ENCODE measurements around the gene SERPINB6.

Gene SERPINB6

GRCh38 chr6:2988094-2988425 is 16.7 kb upstream of the SERPINB6 start:
- H3K4me3 ChIP-seq (replicated peaks; ENCODE audit: insufficient read depth, low read length) = peak overlapping the region; percentile 94
- no peak for TF ChIP-seq SPI1 (IDR thresholded peaks at IDR 0.05; ENCODE audit: borderline replicate concordance, low read depth)
- TF ChIP-seq GABPA (IDR thresholded peaks at IDR 0.05; ENCODE audit: low read depth) = no peak
- TF ChIP-seq POLR2AphosphoS5 (IDR thresholded peaks at IDR 0.05; ENCODE audit: low read depth) = no peak
- TF ChIP-seq, protein P1, sequence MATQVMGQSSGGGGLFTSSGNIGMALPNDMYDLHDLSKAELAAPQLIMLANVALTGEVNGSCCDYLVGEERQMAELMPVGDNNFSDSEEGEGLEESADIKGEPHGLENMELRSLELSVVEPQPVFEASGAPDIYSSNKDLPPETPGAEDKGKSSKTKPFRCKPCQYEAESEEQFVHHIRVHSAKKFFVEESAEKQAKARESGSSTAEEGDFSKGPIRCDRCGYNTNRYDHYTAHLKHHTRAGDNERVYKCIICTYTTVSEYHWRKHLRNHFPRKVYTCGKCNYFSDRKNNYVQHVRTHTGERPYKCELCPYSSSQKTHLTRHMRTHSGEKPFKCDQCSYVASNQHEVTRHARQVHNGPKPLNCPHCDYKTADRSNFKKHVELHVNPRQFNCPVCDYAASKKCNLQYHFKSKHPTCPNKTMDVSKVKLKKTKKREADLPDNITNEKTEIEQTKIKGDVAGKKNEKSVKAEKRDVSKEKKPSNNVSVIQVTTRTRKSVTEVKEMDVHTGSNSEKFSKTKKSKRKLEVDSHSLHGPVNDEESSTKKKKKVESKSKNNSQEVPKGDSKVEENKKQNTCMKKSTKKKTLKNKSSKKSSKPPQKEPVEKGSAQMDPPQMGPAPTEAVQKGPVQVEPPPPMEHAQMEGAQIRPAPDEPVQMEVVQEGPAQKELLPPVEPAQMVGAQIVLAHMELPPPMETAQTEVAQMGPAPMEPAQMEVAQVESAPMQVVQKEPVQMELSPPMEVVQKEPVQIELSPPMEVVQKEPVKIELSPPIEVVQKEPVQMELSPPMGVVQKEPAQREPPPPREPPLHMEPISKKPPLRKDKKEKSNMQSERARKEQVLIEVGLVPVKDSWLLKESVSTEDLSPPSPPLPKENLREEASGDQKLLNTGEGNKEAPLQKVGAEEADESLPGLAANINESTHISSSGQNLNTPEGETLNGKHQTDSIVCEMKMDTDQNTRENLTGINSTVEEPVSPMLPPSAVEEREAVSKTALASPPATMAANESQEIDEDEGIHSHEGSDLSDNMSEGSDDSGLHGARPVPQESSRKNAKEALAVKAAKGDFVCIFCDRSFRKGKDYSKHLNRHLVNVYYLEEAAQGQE (IDR thresholded peaks at IDR 0.05; ENCODE audit: insufficient replicate concordance, low read depth) = no peak
- TF ChIP-seq, protein P2, sequence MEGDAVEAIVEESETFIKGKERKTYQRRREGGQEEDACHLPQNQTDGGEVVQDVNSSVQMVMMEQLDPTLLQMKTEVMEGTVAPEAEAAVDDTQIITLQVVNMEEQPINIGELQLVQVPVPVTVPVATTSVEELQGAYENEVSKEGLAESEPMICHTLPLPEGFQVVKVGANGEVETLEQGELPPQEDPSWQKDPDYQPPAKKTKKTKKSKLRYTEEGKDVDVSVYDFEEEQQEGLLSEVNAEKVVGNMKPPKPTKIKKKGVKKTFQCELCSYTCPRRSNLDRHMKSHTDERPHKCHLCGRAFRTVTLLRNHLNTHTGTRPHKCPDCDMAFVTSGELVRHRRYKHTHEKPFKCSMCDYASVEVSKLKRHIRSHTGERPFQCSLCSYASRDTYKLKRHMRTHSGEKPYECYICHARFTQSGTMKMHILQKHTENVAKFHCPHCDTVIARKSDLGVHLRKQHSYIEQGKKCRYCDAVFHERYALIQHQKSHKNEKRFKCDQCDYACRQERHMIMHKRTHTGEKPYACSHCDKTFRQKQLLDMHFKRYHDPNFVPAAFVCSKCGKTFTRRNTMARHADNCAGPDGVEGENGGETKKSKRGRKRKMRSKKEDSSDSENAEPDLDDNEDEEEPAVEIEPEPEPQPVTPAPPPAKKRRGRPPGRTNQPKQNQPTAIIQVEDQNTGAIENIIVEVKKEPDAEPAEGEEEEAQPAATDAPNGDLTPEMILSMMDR (IDR thresholded peaks at IDR 0.05; ENCODE audit: insufficient read depth, low read length) = no peak
- no peak for DNase-seq (ENCODE audit: low read depth in 1 of 2, low spot score in 1 of 2)

GRCh38 chr6:2986722-2987221 is 15.4 kb upstream of the SERPINB6 start:
- TF ChIP-seq POLR2AphosphoS5 (IDR thresholded peaks at IDR 0.05; ENCODE audit: low read depth) = no peak
- no peak for TF ChIP-seq GABPA (IDR thresholded peaks at IDR 0.05; ENCODE audit: low read depth)
- TF ChIP-seq, protein P2 (IDR thresholded peaks at IDR 0.05; ENCODE audit: insufficient read depth, low read length) = no peak
- TF ChIP-seq SPI1 (IDR thresholded peaks at IDR 0.05; ENCODE audit: borderline replicate concordance, low read depth) = no peak
- TF ChIP-seq, protein P1 (IDR thresholded peaks at IDR 0.05; ENCODE audit: insufficient replicate concordance, low read depth) = no peak
- H3K27me3 ChIP-seq (ENCODE audit: insufficient read depth, poor library complexity, severe bottlenecking) = no peaks in the 10 kb centered on the region
- no peak for DNase-seq (ENCODE audit: low read depth in 1 of 2, low spot score in 1 of 2)
- H3K4me3 ChIP-seq (replicated peaks; ENCODE audit: insufficient read depth, low read length) = no peak overlapping the region
- no peak overlapping the region for H3K27ac ChIP-seq (replicated peaks)

More at GRCh38 chr6:2988094-2988425, 16.7 kb upstream of the SERPINB6 start:
- Histone ChIP-seq H3K27ac (replicated peaks) (peak overlapping the region; percentile 95), H3K27me3 (ENCODE audit: insufficient read depth, poor library complexity, severe bottlenecking) (no peaks in the 10 kb centered on the region)

GRCh38 chr6:2984738-2985406 is 13.5 kb upstream of the SERPINB6 start:
- TF ChIP-seq, protein P2 (IDR thresholded peaks at IDR 0.05; ENCODE audit: insufficient read depth, low read length) = no peak
- no peak for TF ChIP-seq POLR2AphosphoS5 (IDR thresholded peaks at IDR 0.05; ENCODE audit: low read depth)
- TF ChIP-seq GABPA (IDR thresholded peaks at IDR 0.05; ENCODE audit: low read depth) = no peak
- no peak for TF ChIP-seq SPI1 (IDR thresholded peaks at IDR 0.05; ENCODE audit: borderline replicate concordance, low read depth)
- TF ChIP-seq, protein P1 (IDR thresholded peaks at IDR 0.05; ENCODE audit: insufficient replicate concordance, low read depth) = no peak
- no peak overlapping the region for H3K4me3 ChIP-seq (replicated peaks; ENCODE audit: insufficient read depth, low read length)
- no peaks in the 10 kb centered on the region for H3K27me3 ChIP-seq (ENCODE audit: insufficient read depth, poor library complexity, severe bottlenecking)
- no peak overlapping the region for H3K27ac ChIP-seq (replicated peaks)
- no peak for DNase-seq (ENCODE audit: low read depth in 1 of 2, low spot score in 1 of 2)

Measured in HL-60 (cell line).